PFSK-1 (cell line): Measurements from ENCODE around the gene TMEM63A.

Experiments used
- FOXP2 ChIP-seq: optimal IDR thresholded peaks from 2 replicates; pipeline ENCODE3; 2011; ENCODE audit warnings: borderline replicate concordance, control low read depth, inconsistent platforms; ENCODE audit not compliant: insufficient read depth; ENCODE audit errors: extremely low read length, extremely low read depth
- POLR2AphosphoS5 ChIP-seq: IDR thresholded peaks from 2 replicates; pipeline ENCODE4 v1.6.1; 2012; ENCODE audit warnings: low read depth, mild to moderate bottlenecking, control low read depth, low read length, moderate library complexity
- SIN3A ChIP-seq: IDR thresholded peaks from 2 replicates; pipeline ENCODE4 v1.6.1; 2012; ENCODE audit warnings: mild to moderate bottlenecking, low read length, moderate library complexity, borderline replicate concordance; ENCODE audit not compliant: insufficient read depth
- TAF1 ChIP-seq: IDR thresholded peaks from 2 replicates; pipeline ENCODE4 v1.6.1; 2012; ENCODE audit warnings: low read length, control low read depth, borderline replicate concordance; ENCODE audit not compliant: insufficient read depth
- TF ChIP-seq, protein P1 (sequence below), 2 experiments: IDR thresholded peaks; 2 replicates each; pipeline versions ENCODE4 v1.6.1 to v1.8.0; 2011 to 2012; ENCODE audit warnings: low read depth in 2 of 2, low read length in 2 of 2, control low read depth in 1 of 2, inconsistent platforms in 1 of 2, mild to moderate bottlenecking in 1 of 2, moderate library complexity in 1 of 2; ENCODE audit not compliant: insufficient read depth in 1 of 2

The TMEM63A gene

DNA sequence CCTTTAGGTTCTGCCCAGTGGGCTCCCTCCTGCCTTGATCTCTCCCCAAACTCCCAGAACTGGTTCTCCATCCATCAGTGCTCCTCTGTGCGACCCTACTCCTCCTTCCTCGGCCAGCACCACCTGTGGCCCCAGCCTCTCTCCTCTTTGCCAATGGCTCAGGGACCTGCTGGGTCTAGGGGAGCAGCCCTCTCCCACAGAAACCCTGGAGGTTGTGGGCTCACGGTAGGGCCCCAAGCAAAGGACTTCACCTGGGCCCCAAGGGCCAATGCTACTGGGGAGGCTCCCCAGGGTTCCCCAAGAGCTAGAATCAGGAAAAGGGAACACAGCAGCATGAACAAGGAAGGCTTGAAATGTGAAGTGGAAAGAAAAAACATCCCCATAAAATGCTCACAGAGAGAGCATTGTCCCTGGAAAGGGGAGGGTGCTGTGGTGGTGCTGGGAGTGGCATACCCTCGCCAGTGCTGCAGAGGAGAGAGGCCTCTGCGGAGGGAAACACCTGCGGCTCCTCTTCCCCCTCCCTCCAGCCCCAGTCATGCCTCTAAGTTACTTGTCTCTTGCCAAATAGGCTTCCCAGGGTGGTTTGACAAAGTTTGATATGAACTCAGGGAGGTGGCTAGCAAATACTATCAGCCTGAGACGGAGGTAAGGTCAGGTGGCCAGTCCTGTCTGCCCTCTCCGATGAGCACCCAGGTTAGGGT is 2.5 kb downstream of the TMEM63A start:
- TF ChIP-seq FOXP2 (no peak), SIN3A (no peak), TAF1 (no peak), POLR2AphosphoS5 (no peak)
- TF ChIP-seq, protein P1, sequence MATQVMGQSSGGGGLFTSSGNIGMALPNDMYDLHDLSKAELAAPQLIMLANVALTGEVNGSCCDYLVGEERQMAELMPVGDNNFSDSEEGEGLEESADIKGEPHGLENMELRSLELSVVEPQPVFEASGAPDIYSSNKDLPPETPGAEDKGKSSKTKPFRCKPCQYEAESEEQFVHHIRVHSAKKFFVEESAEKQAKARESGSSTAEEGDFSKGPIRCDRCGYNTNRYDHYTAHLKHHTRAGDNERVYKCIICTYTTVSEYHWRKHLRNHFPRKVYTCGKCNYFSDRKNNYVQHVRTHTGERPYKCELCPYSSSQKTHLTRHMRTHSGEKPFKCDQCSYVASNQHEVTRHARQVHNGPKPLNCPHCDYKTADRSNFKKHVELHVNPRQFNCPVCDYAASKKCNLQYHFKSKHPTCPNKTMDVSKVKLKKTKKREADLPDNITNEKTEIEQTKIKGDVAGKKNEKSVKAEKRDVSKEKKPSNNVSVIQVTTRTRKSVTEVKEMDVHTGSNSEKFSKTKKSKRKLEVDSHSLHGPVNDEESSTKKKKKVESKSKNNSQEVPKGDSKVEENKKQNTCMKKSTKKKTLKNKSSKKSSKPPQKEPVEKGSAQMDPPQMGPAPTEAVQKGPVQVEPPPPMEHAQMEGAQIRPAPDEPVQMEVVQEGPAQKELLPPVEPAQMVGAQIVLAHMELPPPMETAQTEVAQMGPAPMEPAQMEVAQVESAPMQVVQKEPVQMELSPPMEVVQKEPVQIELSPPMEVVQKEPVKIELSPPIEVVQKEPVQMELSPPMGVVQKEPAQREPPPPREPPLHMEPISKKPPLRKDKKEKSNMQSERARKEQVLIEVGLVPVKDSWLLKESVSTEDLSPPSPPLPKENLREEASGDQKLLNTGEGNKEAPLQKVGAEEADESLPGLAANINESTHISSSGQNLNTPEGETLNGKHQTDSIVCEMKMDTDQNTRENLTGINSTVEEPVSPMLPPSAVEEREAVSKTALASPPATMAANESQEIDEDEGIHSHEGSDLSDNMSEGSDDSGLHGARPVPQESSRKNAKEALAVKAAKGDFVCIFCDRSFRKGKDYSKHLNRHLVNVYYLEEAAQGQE (IDR thresholded peaks at IDR 0.05; ENCODE audit: insufficient read depth in 1 of 2, low read depth in 2 of 2, low read length in 2 of 2): no peak

DNA sequence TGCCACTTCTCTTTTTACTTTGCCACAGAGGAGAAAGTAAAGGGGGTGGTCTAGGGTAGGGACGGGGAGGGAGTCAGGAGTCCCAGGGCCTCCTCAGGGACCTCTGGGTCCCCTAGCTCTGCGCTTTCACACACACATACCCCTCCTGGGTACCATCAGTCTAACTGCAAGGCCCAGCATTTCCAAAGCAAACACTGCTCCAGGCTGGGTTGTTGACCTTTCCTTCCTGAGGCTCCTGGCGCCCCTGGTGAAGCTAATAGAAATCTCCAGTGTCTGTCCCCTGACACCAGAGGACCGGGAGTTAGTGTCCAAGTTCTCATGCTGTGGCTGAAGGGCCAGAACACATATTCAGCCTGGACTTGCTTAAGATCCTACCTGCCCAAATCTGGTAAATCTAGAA is 3.9 kb downstream of the TMEM63A start:
- no peak for TF ChIP-seq POLR2AphosphoS5

DNA sequence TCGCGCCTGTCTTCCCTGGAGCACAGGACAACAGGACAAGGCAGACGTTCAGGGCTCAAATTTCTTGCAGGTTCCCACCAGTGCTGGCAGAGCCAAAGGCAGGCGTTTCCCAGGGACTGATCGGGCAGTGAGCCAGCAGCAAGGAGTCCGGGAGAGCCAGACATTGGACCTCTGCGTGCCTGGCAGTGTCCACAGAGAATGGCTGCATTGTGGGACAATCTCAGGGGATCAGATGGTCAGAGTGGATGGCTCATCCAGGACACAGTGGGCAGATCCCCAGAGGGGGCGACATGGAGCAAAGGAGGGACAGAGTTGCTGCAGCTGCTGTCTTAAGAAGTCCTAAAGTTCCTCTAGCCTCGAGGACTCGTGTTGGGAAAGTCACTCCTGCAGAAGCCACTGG is 4.6 kb downstream of the TMEM63A start:
- TF ChIP-seq, protein P1 (IDR thresholded peaks at IDR 0.05; ENCODE audit: insufficient read depth in 1 of 2, low read depth in 2 of 2, low read length in 2 of 2): no peak
- TF ChIP-seq SIN3A: no peak
- no peak for TF ChIP-seq TAF1
- no peak for TF ChIP-seq POLR2AphosphoS5
- TF ChIP-seq FOXP2: no peak

DNA sequence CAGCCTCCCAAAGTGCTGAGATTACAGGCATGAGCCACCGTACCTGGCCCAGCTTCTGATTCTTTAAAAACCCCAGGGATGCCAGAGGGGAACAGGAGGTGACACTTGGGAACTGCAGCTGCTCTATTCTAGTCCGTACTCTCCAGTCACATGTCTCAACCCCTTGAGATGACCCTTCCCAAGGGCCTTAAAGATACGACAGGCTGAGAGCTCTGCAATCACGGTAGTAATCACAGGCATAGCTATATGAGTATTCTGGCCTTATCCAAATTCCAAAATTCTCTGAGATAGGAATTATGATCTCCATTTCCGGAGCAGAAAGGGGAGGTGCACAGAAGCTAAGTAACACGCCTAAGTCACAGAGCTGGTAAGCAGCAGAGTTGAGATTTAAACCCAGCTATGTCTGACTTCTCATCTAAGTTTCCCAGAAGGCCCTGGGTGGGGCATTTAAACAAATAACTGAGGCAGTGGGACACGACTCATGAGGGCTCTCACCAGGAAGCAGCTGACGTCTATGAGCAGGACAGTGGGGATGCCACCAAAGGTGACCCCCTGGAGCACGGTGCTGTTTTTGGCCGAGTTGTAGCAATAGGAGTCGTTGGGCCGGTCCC is 5.2 kb downstream of the TMEM63A start:
- TF ChIP-seq, protein P1 (IDR thresholded peaks at IDR 0.05; ENCODE audit: insufficient read depth in 1 of 2, low read depth in 2 of 2, low read length in 2 of 2): no peak
- no peak for TF ChIP-seq FOXP2
- no peak for TF ChIP-seq SIN3A
- no peak for TF ChIP-seq POLR2AphosphoS5
- TF ChIP-seq TAF1: no peak

DNA sequence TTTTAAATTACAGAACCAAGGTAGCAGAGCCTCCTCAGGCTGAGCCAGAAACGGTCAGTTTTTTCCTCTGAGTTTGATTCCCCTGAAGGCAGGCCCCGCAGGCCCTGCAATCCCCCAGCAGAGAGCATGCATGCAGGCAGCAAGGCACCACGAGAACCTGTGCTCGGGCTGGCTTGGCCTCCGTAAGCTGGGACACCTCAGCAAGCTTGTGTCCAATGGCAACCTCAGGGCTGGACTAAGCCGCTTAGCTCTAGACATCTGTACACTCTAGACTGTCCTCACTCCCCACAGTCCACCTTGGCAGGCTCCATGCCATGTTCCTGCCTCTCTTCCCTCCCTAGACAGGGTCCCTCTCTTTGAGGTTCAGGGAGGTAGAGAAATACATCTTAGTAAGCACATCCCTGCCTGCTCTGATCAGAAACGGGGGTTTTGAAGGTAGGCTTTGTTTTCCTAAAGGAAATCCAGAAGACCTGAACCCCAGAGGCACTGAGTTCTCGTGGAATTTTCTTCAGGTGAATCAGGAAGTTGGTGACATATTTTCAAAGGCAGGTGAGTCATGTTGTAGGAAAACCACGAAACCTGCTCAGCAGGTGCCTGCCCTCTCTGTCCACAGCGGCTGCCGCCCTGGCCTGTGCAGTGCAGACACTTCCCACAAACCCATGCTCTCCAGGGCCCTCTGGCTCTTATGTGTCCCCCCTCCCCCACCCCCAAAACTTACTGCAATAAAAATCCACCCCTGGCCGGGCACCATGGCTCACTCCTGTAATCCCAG is 7.0 kb downstream of the TMEM63A start:
- TF ChIP-seq FOXP2: no peak
- TF ChIP-seq POLR2AphosphoS5: no peak
- TF ChIP-seq, protein P1 (IDR thresholded peaks at IDR 0.05; ENCODE audit: insufficient read depth in 1 of 2, low read depth in 2 of 2, low read length in 2 of 2): no peak
- no peak for TF ChIP-seq SIN3A
